ENCODE data around the gene IQSEC2.

IQSEC2 gene

DNA sequence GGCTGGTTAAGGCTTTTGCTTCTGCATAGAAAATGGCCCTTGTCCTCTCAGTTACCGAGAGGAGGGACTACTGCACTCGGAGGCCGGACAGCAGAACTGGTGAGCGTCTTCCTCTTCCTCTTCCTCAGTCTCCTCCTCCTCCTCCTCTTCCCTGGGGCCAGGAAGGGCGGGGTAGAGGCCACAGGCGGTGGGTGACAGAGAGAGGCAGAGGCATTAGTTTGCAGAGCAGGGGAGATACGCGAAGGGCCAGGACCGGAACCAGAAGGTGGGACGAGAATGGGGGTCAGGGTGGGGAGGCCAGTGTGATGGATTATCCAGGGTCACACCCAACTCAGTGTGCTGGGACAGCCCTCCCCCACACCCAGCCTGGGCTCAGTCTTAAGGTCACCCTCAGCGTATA lies 14.5 kb downstream of the IQSEC2 start:
- DNase-seq = no peak

DNA sequence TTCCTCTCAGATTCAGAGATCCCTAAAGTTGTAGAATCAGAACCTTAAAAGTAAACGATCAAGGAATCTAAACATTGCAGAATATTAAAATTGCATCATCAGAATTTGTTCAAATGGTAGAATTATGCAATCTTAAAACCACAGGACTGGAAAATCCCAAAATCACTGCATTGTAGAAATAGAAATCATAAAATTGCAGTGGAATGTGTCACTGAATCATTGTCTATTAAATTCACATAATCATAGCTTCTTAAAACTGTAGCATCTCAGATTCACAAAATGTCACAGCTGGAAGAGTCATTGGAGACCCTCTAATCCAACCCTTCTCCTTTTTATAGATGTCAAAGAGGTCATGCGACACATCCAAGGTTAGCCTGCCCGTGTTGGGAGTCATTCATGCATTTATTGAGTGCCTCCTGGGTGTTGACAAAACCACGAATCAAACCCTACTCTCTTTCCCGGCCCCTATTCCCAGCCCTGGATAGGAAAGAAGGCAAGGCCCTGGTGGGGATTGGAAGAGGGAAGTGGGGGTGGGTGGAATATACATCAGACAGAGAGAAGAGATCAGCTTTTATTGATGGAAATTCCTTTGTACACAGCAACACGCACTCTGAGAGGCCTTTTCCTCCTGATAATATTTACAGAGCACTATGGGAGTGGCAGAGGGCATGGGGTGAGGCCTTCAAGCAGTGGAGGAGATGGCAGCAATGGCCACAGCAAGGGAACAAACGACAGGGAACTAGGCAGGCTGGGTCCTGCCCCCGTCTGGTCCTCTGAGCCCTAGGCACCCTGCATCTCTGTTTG lies 15.4 kb downstream of the IQSEC2 start:
- DNase-seq = no peak

DNA sequence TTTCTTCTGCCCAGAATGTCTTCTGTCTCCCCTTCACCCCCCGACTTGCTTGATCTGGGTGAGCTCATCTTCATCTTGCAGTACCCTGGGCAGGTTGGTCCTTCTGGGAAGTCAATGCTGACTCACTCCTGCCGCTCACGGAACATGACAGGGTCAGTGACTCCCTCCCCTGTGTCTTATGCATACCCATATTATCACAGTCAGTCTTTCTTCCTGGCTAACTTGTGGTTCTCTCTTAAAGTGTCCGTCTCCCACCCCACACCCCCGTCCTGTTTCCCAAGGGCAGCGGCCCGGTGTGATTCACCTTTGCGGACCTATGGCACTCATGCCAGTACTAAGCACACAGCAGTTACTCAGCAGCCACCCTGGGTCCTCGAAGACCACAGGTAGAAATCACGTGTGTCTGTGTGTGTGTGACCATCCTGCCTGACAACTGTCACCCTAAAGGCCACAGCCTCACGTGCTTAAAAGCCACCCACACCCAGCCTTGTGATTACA lies 17.7 kb downstream of the IQSEC2 start:
- no peak for DNase-seq

DNA sequence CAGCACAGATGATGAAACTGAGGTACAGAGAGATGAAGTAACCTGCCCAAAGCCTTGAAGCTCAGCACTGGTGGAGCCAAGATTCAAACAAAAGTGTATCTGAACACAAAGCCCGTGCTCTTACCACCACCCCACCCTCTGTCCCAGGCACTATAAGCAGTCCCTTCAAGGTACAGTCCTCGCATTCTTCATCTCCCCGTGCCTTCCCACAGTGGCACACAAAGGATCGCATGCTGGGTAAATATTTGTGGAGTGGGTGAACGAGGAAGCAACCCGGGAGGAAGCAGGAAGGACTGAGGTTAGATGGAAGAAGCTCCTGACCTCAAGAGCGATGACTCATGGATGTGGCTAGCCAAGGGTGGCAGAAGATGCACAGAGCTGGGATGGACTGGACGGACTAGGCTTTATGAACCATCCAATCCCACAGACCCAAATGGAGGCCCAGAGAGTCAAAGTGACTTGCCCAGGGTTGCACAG lies 18.4 kb downstream of the IQSEC2 start:
- no peak for DNase-seq

DNA sequence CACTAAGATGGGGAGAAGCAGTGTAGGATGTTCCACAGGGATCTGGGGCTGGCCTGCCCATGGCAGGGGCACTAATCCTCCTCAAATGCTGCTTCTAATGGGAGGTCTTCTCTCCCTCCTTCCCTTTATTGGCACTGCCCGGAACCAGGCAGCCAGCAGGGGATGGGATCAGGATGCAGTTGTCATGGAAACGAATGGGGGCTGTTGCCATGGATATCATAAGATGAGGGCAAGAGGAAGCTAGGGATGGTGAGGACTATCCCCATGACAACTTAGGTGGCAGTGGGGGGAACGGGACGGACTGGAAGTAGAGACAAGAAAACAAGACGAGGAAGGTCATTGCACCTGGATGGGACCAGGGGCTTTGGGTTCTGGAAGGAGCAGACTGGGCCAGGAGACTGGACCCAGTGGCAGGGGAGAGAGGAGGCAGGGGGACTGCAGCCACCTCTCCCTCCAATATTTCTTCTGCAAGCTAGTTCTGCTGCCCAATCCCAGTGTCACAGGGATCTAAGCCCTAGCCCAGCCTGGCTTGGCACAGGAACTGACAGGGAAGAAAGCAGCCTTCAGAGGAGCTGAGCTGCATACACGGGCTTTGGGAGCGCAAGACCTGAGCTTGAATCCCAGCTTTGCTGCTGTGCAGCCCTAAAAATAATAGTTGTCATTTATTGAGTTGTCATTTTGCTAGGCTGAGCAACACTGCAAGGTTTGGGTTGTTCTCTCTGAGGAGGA lies 19.0 kb downstream of the IQSEC2 start:
- no peak for DNase-seq

DNA sequence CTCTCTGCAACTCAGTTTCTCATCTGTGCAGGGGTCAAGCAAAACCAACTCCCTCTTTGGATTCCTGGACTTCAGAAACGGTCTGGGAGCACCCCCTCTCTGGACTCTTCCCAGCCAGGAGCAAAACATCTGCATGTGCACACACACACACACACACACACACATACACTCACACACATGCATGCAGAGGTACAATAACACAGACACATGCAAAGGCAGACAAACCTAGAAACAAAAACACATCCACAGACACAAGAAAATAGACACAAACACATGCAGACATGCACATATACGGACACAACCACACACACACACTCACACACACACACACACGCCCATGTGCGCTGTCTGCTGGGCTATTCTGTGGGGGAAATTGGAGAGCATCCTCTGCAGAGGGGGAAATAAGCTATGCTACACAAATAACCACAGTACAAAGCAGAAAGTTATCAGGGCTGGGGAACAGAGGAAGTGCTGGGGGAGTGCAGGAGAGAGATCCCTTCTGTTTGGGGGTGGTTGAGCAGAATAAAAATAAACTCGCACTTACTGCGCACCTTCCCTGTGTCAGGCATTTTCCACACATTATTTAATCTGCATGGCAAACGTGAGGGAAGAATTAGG lies 19.9 kb downstream of the IQSEC2 start:
- DNase-seq = no peak

DNA sequence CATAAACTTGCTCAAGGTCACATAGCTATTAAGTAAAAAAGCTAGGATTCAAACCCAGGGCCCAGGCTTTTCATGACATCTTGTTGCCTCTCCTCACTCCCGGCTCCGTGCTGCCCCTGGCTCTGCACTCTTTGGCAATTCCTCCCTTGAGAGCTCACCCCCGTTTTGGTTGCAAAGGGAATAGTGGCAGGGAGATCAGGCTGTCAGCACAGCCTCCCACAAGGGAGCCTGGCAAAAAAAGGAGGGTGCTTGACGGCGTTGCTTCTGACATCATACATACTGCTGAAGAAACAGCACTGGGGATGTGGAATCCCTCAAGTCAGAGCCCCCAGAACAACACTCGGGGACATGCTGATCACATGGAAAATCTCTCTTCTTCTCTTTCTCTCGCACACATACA lies 20.5 kb downstream of the IQSEC2 start:
- no peak for DNase-seq

DNA sequence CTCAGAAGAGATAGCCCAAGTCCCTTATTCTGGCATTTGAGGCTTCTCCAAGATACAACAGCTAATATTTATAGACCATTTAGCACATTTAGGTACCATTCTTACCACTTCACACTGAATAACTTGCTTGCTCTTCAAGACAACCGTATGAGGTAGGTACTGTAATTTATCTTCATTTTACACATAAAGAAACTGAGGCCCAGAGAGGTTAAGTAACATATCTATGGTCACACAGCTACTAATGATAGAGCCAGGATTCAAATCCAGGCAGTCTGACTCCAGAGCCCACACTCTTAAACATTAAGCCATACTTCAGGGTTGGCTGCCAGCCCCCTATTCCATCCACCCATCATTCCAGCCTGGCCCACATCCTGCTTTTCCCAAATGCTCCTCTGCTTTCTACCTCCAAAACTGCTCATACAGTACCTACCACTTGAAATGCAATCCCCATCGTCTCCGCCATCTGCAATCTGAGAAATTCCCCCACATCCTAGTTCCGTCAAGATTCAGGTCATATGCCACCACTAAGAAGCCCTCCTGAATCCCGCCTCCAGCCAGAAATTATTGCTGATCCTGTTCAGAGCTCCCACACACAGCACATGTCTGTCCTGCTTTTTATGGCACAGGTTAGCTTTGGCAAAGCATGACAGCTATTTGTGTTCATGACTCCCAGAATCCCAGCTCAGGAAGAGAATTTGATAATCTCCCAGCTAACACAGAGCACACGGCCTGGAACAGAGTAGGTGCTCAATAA lies 23.5 kb downstream of the IQSEC2 start:
- no peak for DNase-seq

DNA sequence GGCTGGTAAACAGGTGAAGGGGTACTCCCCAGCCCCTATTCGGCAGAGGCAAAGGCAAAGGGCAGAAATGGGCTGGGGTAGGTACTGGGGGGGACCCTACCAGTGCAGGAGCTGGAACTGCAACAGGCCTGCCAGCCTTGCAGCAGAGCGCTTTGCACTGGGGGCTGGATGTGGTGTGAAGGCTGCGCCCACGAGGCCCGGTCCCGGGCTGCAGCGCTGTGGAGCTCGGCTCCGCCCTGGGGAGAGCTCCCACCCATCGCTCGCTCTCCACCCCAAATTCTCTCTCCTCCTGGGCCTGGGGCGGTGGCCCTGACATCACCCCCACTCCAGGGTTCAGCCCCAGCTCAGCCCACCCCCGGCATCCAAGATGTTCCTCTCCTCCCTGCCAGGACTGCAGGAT lies 24.2 kb downstream of the IQSEC2 start:
- no peak for DNase-seq

DNA sequence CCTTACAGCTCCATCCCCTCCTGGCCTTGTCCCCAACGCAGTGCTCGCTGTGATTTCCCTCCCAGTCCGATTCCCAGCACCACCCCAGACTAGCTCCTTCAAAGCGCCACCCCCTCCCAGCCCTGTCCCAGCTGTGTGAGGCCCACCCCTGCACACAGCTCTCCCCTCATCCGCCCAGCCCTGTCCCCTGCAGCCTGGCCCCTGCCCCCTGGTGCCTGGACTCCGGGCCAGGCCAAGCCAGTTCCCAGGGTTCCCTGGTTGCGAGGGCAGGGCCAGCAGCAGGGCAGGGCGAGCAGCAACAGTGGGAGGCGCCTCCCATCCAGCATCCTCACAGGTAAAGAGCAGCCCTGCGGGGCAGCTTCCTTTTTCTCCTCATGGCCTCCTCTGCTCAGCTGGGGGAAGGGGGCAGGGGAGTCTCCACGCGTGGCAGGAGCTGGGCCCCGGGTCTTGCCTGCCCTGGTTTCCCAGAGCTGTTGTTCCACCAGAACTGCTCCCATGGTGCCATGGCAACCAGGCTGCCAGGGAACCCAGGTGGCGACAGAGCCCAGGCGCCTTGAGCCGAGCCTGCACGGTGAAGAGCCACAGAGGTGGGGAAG lies 24.8 kb downstream of the IQSEC2 start:
- DNase-seq = no peak

DNA sequence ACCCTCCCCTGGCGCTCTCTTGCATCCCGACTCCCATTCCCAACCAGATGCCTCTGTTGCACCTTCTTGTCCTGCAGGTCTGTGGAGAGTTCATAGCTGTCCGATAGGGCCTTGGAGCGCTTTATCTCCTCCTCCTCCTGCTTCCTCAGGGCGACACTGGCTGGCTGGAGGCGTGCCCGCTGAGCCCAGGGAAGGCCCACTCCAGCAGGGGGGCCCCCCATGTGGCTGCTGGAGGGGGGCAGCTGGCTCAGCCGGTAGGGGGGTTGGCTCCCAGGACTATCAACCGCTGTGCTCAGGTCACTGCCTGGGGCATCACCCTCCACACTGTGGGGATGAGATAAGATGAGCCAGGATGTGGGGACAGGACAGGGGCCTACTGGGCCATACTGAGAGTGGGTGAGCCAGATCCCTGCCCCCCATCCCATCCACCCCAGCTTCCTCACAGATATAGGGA lies 25.6 kb downstream of the IQSEC2 start:
- no peak for DNase-seq

DNA sequence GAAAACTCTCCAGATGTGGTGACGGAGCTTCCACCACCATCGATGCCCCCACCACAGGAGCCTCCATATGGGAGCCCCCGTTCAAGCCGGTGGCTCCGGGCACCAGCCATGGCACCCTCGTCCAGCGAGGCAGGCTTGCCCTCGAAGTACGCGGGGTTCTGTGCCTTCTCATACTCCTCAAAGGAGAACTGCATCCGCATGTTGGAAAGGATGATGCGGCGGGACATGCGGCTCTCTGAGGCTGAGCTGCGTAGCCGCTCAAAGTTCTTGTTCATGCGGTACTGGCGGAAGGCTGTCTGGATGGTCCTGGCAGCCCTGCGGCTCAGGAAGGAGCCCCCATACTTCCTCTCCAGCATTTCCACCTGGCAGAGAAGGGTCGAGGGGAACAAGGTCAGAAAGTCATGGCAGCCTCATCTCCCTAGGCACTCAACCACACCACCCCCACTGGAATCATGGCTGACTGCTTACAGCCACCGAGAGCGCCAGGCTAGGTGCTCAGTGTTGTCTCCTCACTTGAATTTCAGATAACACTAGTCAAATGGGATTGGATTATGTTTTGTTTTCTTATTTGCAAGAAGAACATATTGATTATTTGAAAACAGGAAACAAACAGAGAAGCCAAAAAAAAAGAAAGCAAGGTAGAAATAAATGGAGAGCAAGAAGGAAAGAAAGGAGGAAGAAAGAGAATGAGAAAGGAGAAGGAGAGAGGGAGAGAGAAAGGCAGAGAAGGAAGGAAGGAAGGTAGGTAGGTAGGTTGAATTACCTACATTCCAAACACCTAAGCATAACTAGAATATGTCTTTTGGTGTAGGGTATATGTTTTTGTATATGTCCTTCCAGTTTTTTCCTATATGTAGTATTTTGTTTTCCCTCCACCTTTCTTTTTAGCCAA lies 26.6 kb downstream of the IQSEC2 start:
- no peak for DNase-seq

DNA sequence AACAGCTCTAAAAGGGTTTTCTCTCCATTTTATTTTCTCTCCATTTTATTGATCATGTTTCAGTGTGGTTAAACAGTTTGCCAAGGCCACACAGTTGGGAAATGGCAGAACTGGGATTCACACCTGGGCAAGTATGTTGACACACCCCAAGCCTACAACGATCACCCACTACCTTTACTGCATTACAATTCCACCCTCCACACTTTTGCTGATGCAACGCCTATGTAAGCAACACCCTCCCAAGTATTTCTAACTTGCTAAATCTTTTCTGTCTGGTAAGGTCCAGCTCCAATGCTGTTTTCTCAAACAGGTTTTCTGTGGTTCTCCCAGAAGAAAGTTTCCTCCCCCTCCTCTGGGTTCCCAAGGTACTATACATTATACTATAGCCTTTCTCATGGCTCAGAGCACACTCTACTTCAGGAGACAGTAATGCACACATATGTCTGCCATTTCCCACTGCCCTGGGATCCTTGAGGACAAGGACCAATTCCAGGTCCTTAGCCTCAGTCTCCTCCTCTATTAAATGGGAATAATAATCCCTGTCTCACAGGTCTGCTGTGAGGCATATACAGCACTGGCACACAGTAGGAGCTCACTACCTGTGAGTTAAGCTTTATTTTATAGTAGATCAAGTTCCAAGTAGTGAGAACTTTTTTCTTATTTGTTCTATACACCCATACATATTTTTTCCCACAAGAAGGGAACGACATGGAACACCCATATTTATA lies 27.9 kb downstream of the IQSEC2 start:
- no peak for DNase-seq

DNA sequence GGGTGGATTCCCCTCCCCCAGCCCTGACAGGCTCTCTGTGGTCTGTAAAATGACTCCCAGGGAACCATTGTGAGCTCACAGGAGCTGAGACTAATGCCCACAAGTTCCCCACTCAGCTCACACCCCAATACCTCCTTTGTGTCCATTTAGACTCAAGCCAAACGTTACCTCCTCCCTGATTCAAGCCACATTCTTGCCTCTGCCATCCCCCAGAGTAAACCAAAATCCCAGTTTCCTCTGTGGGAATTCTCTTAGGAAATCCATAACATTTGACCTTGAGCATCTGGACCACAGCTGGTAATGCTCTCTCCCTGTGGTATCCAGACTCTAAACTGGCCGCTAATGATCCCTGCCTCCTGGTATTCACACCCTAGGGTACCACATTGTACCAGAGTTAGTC lies 30.1 kb downstream of the IQSEC2 start:
- DNase-seq = no peak

DNA sequence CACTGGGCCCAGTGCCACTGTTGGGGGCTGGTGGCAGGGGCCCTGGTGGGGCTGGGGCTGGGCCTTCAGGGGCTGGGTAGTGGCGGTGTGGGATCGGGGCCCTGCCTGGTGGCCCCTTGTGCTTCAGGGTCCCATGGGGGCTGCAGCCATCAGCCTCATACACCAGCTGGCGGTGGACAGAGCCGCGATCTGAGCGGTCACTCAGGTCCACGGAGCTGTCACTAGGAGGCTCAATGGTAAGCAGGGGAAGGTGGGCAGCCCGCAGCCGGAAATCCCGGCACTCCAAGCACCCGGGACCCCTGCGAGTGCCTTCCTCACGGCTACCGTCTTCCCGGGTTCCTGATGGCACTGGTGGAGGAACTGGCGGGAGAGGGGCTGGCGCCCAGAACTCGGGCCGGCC lies 30.8 kb downstream of the IQSEC2 start:
- no peak for DNase-seq

DNA sequence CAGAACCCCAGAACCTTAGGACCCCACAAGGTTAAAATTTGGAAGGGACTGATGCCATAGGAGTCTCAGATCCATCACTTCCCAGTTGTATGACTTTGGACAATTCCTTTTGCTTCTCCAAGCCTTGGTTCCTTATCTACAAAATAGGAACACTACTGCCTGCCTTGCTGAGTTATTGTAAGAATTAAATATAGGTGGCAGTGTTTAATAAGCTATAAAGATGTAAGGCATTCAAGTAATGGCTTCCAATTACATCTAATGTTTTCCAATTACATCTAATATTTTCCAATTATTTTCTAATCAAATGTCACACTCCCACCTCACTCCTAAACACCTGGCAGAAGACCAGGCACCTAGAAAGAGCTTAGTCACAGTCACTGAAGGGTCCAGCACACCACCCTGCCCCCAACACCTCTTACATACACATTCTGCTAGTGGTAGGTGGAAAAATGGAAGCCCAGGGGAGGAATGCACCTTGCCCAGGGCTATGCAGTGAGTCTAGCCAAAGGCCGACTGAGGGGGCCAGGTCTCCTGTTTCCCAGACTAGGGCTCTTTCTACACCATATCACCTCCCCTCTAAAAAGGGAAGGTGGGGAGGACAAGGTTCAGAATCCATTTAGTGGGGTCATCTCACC lies 31.9 kb downstream of the IQSEC2 start:
- DNase-seq = no peak

DNA sequence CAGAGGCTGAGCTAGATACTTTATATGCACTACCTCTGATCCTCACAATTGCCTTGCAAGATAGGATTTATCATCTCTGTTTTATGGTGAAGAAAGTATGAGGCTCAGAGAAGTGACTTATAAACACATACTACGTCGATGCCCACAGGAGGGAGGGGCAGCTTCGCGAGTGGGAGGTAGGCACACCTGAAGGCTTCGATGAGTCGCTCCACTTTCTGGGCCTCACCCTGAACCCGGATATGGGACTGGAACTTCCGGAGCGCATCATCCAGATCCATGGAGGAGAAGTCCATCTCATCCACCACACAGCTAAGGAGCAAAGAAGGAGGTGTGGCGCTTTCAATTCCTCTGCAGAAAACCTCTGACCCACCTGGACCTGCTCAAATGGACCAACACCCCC lies 33.5 kb downstream of the IQSEC2 start:
- no peak for DNase-seq

DNA sequence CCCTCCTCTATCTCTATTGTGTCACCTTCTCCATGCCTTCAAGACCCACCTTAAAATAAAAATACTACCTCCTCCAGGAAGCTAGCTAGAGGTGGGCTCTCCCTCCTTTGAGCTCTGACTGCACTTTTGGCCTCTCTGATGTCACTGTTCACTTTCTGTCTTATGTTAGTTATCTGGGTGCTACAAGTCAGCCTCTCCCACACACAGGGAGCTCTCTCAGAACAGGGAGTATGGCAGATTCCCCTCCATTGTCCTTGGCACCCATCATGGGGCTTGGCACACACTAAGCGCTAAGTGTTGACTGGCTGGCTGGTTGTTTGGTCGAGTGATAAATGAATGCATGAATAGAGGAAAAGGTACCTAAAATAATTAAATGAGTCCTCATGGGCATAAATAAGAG lies 35.2 kb downstream of the IQSEC2 start:
- DNase-seq = no peak

DNA sequence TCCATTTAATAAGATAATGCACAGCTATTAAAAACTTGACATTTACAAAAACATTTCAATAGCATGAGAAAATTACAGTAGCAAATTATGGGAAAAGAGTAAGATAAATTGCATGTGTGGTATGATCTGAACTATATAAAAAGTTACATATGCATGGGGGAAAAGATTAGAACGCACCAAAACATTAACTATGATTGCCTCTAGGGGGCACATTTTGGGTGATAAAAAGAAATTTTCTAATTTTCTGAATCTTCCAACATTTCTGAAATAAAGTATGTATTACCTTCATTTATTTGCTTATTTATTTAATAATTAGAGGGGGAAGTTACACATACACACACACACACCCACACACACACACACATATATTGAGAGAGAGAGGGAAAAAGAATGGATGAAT lies 36.8 kb downstream of the IQSEC2 start:
- DNase-seq = no peak

DNA sequence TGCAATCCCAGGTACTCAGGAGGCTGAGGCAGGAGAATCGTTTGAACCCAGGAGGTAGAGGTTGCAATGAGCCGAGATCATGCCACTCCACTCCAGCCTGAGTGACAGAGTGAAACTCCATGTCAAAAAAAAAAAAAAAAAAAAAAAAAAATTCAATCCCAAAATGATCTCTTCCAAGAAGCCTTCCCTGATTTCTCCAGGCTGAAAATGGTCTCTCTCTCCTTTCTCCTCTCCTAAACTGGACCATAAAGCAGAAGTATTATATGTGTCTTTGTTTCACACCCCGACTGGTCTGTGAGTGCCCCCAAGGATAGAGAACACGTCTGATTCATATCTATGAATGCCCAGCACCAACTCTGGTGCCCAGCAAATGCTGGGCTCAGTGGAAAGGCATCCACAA lies 39.1 kb downstream of the IQSEC2 start:
- DNase-seq = no peak

Data from NCI-H2081 treated with DMSO at 0.1 percent for 48 hours (cell line).